K562 (cell line): ENCODE data around the gene YAF2. TPM values are rescaled to one million over a fixed set of nuclear protein-coding genes. Genes with fewer than 3 reads are reported as not detected.

Experiments
- CCAR2 ChIP-seq: fragments of 200-400 bp; formaldehyde crosslinking; IDR thresholded peaks from 2 replicates; pipeline ENCODE4 v1.6.1; 2017; ENCODE audit warnings: mild to moderate bottlenecking, low read depth, low read length
- CHD1 ChIP-seq: fragments of 200-600 bp; sonication (generic); IDR thresholded peaks from one replicate; pipeline ENCODE4 v1.6.1; 2012; ENCODE audit warnings: mild to moderate bottlenecking, moderate library complexity, low read length, inconsistent platforms
- ELF1 ChIP-seq: fragments of 200-800 bp; sonication (Bioruptor generic); IDR thresholded peaks from 2 replicates; pipeline ENCODE4 v1.6.1; 2016; ENCODE audit warnings: missing genetic modification characterization, missing compliant biosample characterization
- FIP1L1 ChIP-seq: fragments of 200-400 bp; formaldehyde crosslinking; IDR thresholded peaks from 2 replicates; pipeline ENCODE4 v1.6.1; 2018; ENCODE audit warnings: mild to moderate bottlenecking, low read depth, low read length; ENCODE audit not compliant: poor library complexity, severe bottlenecking
- GATAD2B ChIP-seq: fragments of 450-650 bp; IDR thresholded peaks from 2 replicates; pipeline ENCODE4 v1.6.1; 2017; ENCODE audit warnings: mild to moderate bottlenecking, borderline replicate concordance
- RB1 ChIP-seq: fragments of 450-650 bp; IDR thresholded peaks from 2 replicates; pipeline ENCODE4 v1.6.1; 2017; ENCODE audit warnings: low read depth, mild to moderate bottlenecking
- RBBP5 ChIP-seq: fragments of 200-600 bp; sonication (generic); IDR thresholded peaks from 2 replicates; pipeline ENCODE4 v1.6.1; 2012; ENCODE audit warnings: borderline replicate concordance, mild to moderate bottlenecking, low read length, control low read depth, inconsistent platforms; ENCODE audit not compliant: insufficient read depth, poor library complexity, severe bottlenecking
- RBFOX2 ChIP-seq: fragments of 200-400 bp; formaldehyde crosslinking; IDR thresholded peaks from 2 replicates; pipeline ENCODE4 v1.6.1; 2017; ENCODE audit warnings: low read depth, mild to moderate bottlenecking, low read length, moderate library complexity
- TAF1 ChIP-seq: IDR thresholded peaks from 2 replicates; pipeline ENCODE4 v1.6.1; 2011; ENCODE audit warnings: mild to moderate bottlenecking, low read length, moderate library complexity; ENCODE audit not compliant: insufficient read depth, control insufficient read depth, severe bottlenecking; ENCODE audit errors: extremely low read depth
- TBP ChIP-seq: optimal IDR thresholded peaks from 2 replicates; pipeline ENCODE3; 2011; ENCODE audit warnings: low read depth, low read length, improper control_type of control experiment
- ZBTB11 ChIP-seq, 3 experiments: fragments of 200-800 bp in 1 of 3; fragments of 250-450 bp in 1 of 3; fragments of 450-650 bp in 1 of 3; sonication (Bioruptor Pico) in 1 of 3; sonication (Bioruptor generic) in 1 of 3; formaldehyde crosslinking in 1 of 3; IDR thresholded peaks; 2 replicates each; pipeline versions ENCODE4 v1.6.1 to v1.8.0; 2016 to 2022; ENCODE audit warnings: mild to moderate bottlenecking in 2 of 3, missing genetic modification characterization in 2 of 3, missing compliant biosample characterization in 1 of 3, moderate library complexity in 1 of 3
- ZNF639 ChIP-seq, 2 experiments: fragments of 200-800 bp in 1 of 2; sonication (Bioruptor generic) in 1 of 2; sonication (generic) in 1 of 2; formaldehyde crosslinking in 1 of 2; IDR thresholded peaks in 1 of 2; conservative IDR thresholded peaks in 1 of 2; 2 replicates each; pipeline versions ENCODE4 v1.5.0 to v1.6.1; 2016 to 2020; ENCODE audit warnings: missing compliant biosample characterization in 1 of 2, missing genetic modification characterization in 1 of 2, missing genetic modification reagents in 1 of 2
- polyA plus RNA-seq, 8 experiments: library from polyadenylated mRNA; depleted of rRNA in 4 of 8; stranded (reverse) in 5 of 8; unstranded in 3 of 8; fragments of >200 nt; fragmentation: Nextera tagmentation in 2 of 8; fragmentation: Illumina TruSeq in 1 of 8; extraction: Ambion mirVana in 2 of 8; extraction: Trizol in 1 of 8; gene quantifications; 2 replicates each; pipeline versions ENCODE4 v1.2.1 to v1.2.3, GENCODE V29; 2011 to 2014; ENCODE audit warnings: inconsistent platforms in 1 of 8, missing spikeins in 1 of 8
- total RNA-seq, 7 experiments: library from RNA; depleted of rRNA in 6 of 7; stranded (reverse); fragments of >200 nt in 6 of 7; fragmentation: Illumina TruSeq in 2 of 7; extraction: Trizol in 2 of 7; gene quantifications; 2 replicates each; pipeline versions ENCODE4 v1.2.1 to v1.2.3, GENCODE V29; 2011 to 2021; ENCODE audit warnings: low replicate concordance in 1 of 7

Gene YAF2
- total and polyA plus RNA-seq, 9 of the 15 experiments (the other 6 are each of a cell fraction or from before 2014, with no cell fraction given), result 10.6 to 26.4 (median 21.3) TPM

DNA sequence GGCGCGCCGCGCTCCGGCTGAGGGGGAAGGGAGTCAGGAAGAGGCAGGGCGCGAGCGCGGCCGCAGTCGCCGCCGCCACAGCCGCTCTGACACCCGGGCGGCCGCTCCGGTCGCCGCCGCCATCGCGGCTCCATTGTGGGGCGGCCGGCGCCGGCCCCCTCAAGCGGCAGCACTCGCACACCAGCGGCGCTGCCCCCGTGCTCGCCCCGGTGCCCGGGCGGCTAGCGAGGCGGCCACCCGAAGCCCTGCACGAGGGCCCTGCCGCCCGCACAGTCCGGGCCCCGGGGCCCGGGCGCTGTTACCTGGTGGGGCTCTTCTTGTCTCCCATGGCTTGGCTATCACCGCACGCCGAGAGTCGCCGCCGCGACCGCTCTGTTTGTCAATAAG is 202 bp downstream of the YAF2 start (continued):
- TF ChIP-seq RBBP5 (peak; percentile 74), GATAD2B (peak; percentile 54; the same call in 1 of the 2 replicates), ZBTB11 (CRISPR knock-in tag; IDR thresholded peaks at IDR 0.05) (0 out of 6 replicates have a peak, but pooled peaks of 1 of the 3 experiments have one; percentile 7), CHD1 (peak; percentile 14), ELF1 (tag) (peak; percentile 68), TAF1 (peak; percentile 73), FIP1L1 (peak; percentile 39), RB1 (peak; percentile 35), TBP (peak; percentile 24), RBFOX2 (peak; percentile 88), CCAR2 (no peak), ZNF639 (CRISPR knock-in tag; conservative IDR thresholded peaks at IDR 0.05 in 1 of 2, IDR thresholded peaks at IDR 0.05 in 1 of 2) (peak in 1 of 2 experiments; percentile 11; a peak in 1 of 4 replicates)
